GM18498 (cell line): Measurements from ENCODE around the gene DPF3.

Experiments used
- ATAC-seq: cut with Tn5 transposase; IDR thresholded peaks from one replicate; pipeline ENCODE4 v1.9.1; 2021; ENCODE audit warnings: mild to moderate bottlenecking, moderate library complexity; ENCODE audit not compliant: unreplicated experiment

DPF3 gene

GRCh38 chr14:72686832-72687231 is 207.1 kb downstream of the DPF3 start:
- ATAC-seq: no peak

- no peak for ATAC-seq
Observed at GRCh38 chr14:72686101-72686500, 207.8 kb downstream of the DPF3 start.

DNA sequence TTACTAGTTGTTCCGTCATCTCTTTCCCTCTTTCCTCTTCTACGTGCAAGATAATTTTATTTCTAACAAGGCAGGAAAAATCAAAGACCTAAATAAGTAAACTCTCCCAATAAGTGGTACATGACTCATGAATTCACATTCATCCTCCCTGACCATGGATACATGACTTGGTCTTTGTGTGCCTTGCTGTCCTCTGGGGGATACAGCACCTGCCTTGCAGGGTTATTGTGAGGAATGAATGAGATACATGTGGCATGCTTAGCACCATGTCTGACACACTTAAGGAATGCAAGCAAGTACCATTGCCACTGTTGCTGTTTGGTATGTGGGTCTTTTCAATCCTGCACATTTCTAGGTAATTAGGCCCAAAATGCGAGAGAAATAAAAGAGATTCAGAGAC is 208.4 kb downstream of the DPF3 start:
- no peak for ATAC-seq

DNA sequence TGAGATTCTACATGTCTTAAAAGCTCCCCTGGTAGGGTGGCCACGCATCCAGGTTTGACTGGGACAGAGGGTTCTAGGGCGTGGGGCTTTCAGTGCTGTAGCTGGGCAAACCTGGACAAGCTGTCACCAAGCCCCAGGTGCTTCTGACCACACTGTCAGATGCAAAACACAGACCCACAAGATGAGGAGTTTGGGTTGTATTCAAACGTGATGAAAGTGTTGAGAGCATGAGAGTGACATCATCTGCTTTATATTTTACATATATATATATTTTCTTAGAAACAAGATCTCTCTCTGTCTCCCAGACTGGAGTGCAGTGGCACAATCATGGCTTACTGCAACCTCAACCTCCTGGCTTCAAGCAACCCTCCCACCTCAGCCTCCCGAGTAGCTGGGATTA is 210.1 kb downstream of the DPF3 start:
- no peak for ATAC-seq

DNA sequence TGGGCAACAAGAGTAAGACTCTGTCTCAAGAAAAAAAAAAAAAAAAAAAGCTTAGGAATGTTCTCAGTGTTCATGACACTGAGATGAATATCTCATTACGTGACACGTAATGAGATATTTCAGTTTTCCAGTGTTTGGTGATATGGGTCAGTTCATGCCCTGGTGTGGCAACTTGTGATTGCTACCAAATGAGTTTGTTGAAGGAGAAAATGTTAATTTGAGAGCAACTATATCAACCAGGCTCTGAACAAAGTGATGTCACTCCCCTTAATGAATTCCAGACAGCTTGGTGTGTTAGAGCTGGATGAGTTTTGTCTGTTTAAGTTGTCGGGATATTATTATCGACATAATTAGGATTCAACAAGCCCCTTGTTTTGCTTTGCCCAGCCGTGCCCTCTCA is 211.7 kb downstream of the DPF3 start:
- no peak for ATAC-seq

DNA sequence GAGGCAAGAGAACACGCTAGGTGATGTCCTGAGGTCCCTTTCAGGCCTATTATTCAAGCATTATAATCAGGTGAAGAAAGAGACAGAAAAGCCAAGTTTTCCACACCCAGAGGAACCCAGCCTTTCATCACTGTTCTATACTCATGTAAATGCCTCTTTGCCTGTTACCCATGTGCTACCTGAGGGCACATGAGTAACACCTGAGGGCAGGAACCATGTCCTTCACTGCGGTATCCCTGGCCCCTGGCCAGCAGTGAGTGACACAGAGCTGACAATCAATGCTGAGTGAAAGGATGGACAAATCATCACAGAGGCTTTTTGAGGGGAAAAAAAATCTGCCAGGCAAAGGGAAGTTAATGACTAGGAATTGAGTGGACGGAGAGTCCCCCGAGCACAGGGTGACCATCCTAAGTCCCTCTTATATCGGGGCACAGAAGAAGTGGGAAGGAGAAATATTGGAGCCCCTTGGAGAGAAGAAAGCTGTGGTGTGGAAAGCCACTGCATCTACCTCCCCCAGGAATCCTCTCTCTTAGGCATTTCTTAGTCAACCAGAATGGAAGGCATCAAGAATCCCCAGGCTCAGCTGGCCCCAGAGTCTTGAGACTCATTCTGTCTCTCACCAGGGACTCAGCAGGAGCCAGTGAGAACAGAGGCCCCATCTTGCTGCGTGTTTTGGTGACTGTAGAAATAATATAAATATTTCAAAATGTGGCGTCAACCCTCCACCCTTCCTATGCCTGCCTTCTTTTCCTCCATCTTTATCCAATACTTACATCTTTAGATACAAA is 212.9 kb downstream of the DPF3 start:
- no peak for ATAC-seq

- no peak for ATAC-seq
Observed at GRCh38 chr14:72679536-72680151, 214.3 kb downstream of the DPF3 start.

DNA sequence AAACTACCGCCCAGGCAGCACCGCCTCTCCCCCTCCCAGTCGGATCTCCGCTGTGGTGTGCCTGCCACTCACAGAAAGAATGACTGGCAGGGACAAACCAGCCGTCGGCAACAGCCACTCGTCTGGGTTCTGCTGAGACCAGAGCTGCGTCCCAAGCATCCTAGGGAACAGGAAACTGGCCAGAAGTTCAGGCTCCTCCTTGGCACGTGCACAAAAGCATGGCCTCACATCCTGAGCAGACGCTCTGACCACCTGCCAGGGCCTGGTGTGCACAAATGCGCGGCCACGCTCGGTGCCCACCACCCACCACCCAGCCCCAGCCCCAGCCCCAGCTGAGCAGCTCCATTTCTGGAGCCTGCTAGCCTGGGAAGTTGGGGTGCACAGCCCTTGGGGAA is 214.8 kb downstream of the DPF3 start:
- ATAC-seq: no peak

DNA sequence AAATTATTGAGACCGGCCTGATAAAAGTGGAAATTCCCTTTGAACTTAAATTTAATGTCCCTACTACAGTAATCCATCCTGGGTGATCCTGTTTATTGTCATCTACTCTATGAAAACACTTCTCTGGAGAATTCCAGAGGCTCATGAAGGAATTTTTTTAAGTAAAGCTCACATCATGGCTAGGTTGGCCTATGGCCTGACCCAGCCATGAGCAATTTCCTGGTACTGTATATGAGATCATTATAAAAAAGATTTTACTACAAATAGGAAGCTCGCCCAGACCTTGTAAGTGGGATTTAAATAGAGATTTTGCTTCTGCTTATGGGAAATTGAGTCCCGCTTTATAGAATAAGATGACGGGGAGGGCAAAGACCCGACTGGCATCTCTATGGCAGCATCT is 215.5 kb downstream of the DPF3 start:
- ATAC-seq: no peak

DNA sequence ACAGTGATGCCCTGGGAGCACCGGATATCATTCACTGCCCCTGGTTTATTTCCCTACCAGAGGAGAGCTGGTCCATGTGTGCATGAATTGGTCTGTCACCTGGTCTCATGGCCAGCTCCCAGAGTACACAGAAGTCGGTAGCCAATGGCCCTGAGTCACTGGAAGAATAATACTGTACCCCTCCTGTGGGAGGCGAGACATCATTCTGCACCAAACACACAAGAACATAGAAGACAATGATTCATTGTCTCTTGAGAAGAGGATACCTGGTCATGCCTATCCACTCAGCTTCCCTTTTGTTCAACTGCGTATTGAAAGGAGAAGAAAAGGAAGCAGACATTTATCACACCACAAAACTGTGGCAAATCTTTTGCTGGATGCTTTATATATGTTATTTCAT is 216.2 kb downstream of the DPF3 start:
- no peak for ATAC-seq

DNA sequence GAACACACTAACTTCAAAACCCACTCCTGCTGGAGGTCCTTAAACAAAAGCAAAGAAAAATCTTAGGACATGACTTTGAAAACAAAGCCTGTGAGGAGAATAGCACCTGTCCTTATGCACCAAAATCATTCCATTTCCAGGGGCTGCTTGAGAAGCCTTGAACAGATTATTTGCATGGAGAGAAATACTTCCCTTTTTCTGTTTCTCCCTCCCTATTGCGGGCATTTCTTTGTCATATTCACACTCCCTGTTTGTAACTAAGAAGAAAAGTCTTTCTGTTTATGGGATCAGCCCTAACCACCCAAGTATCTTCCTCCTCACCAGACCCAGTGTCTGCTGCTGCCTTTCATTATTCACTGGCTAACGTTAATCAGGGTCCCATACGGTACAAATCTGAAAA is 218.8 kb downstream of the DPF3 start:
- no peak for ATAC-seq

DNA sequence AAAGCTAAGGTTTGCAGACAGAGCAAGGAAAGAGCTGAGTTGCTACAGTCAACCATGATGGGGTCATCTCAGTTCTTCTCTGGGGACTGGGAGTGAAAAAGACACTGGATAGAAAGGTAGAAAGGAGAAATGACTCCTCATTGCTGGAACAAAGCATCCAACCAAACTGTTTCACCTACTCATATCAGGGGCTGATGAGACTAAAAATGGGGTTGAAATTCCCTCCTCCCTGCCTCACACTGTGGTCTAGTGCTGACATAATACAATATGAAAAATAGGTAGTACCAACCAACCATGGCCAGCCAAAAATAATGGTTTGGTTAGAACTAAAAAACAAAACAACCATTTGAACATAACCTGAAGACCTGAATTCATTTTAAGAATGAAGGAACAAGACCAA is 220.7 kb downstream of the DPF3 start:
- no peak for ATAC-seq

DNA sequence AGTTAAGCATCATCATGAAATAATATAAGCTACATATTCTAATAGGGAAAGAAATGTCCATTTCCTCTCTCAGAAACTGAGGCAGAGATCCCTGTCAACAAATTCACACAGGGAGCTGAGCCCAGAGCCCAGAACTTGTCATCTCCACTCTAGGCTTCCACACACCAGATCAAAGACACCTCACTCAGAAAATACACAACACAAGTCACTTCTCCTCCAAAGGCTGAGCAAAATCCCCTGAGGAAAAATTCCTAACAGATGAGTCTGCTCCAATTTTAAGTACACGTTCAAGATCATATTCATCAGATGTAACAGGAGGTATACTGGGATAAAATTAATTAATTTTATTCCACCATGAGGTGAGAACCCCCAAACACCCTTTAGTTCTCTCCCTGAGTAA is 227.3 kb downstream of the DPF3 start:
- no peak for ATAC-seq

DNA sequence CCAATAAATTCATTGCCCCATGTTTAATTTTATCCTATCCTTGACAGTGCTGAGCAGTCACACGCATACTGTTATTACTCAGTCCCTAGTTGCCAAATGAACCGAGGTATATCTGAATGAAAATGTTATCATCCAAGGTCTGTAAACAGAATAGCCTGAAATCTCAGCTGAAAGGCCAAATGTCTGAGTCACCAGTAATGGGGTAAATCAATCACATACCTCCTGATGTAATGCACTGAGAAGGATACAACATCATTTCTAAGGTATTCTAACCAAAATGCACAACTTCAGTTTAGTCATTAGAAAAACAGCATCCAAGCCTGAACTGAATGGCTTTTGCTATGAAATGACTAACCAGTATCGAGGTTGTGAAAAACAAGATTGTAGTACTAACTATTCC is 228.6 kb downstream of the DPF3 start:
- no peak for ATAC-seq

- ATAC-seq: no peak
Observed at GRCh38 chr14:72664651-72665050, 229.2 kb downstream of the DPF3 start.

DNA sequence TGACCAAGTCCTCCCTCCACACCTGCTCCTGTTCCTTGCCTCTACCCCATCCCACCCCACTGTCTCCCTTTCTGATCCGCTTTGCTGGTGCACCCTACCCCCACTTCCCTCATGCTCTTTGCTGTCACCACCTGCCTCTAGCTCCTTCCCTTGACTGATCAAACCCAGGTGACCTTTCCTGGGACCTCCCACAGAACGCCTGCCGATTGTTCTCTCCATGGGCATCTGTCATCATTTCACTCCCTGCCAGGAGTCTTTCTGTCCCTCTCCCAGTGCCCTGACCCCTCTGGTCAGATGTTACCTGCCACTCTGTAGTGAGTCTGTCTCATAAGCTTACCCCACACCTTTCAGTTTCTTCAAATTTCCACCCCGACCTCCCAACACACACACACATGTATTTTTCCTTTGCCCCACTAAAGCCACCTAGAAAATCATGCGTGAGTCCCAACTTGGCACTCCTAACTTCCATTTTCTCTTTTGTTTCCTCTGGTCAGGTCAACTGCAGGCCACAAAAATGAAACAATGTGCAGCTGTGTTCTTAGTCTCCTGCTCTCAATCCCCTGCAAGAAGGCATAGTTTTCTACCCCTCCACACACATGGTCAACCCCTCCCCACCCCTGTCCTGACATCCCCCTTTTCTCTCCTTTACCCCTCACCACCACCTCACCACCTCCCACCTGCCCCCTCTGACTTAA is 229.8 kb downstream of the DPF3 start:
- ATAC-seq: no peak

- ATAC-seq: no peak
Observed at GRCh38 chr14:72663076-72663487, 230.8 kb downstream of the DPF3 start.

DNA sequence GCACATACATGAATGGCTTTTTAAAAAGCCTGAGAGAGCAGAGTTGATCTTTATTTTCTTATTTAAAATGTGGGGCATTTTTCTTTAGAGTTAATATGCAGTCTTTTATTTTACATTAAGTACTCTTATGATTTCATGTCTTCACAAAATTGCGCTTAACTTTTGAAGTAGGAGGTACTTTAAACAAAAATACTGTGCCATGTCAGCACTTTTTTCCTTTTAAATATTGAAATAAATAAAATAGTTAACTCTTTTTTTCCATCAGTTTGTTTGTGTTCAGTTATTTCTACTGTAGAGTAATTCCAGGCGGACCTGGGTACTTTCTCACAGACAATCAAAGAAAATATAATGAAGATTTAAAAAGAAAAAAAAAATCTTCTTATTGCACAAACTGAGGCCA is 231.7 kb downstream of the DPF3 start:
- no peak for ATAC-seq

GRCh38 chr14:72657214-72657921 is 236.5 kb downstream of the DPF3 start:
- no peak for ATAC-seq

- no peak for ATAC-seq
Observed at GRCh38 chr14:72653026-72653425, 240.9 kb downstream of the DPF3 start.

- ATAC-seq: no peak
Observed at GRCh38 chr14:72652179-72652578, 241.7 kb downstream of the DPF3 start.

DNA sequence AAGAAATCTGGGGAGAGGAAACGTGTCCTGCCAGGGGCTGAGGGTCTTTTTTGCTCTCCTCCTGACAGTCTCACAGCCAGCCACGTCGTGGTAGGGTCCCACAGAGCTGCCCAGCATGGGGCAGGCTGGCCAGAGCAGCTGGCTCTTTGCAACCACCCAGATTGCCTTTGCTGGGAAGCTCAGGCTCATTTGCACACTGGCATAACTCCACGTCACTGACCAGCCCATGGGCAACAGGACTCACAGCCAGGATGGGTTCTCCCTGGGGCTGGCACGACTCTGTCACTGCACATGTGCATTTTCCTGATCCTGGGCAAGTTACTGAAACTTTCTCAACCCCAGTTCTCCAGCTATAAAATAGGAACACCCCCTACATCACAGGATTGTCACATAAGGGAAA is 242.2 kb downstream of the DPF3 start:
- ATAC-seq: no peak
